ENCODE data around the gene ALPP. TPM values are rescaled to one million over a fixed set of nuclear protein-coding genes. Genes with fewer than 3 reads are reported as not detected.

Gene ALPP
- total RNA-seq: not detected in 2 replicates

DNA sequence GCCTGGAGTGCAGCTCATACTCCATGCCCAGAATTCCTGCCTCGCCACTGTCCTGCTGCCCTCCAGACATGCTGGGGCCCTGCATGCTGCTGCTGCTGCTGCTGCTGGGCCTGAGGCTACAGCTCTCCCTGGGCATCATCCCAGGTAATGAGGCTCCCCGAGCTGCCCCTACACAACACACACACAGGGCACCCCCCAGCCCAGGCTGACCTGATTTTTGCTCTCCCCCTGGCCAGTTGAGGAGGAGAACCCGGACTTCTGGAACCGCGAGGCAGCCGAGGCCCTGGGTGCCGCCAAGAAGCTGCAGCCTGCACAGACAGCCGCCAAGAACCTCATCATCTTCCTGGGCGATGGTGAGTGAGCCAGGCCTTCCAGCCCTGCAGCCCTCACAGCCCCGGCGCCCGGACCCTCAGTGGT is at the start of gene ALPP:
ALPP (plus strand) TSS at position 17 of the 417 bp plus-strand sequence; CDS start at position 69, 52 bp downstream.

DNA sequence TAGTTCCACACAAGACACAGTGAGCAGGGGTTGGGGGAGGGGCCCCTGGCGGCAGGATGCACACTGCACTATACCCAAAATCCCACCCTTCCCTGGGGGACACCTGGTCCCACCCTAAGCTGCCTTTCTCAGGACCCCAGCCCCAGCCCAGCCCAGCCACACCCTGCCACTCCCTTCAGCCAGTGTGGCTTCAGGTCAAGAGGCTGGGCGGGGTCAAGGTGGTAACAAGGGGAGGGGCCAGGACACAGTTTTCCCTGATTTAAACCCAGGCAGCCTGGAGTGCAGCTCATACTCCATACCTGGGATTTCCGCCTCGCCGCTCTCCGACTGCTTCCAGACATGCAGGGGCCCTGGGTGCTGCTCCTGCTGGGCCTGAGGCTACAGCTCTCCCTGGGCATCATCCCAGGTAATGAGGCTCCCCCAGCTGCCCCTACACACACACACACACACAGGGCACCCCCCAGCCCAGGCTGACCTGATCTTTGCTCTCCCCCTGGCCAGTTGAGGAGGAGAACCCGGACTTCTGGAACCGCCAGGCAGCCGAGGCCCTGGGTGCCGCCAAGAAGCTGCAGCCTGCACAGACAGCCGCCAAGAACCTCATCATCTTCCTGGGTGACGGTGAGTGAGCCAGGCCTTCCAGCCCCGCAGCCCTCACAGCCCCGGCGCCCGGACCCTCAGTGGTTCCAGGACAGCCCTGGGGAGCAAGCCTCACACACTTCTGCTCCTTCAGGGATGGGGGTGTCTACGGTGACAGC is 28.2 kb downstream of the ALPP start, which contains the start of gene ALPG:
ALPG (plus strand) TSS at position 289 of the 755 bp plus-strand sequence; CDS start at position 340, 51 bp downstream.

Small RNA genes lying within 50 kb of the gene (small RNA-seq; reads per million reads assigned to genes)
- gene AC068134.3 (not detected), gene AC068134.4 (not detected)

Other genes with a start within 250 kb of the ALPP start
- gene ALPG, start 28.1 kb downstream of the ALPP start, total RNA-seq: not detected in 2 replicates
- not detected in 2 replicates for gene ALPI, start 77.4 kb downstream of the ALPP start, total RNA-seq
- not detected in 2 replicates for gene ECEL1, start 109.1 kb downstream of the ALPP start, total RNA-seq
- not detected in 2 replicates for gene PRSS56, start 141.6 kb downstream of the ALPP start, total RNA-seq
- gene CHRND, start 147.4 kb downstream of the ALPP start, total RNA-seq: not detected in 2 replicates
- gene CHRNG, start 160.9 kb downstream of the ALPP start, total RNA-seq: not detected in 2 replicates
- gene TIGD1, start 171.8 kb downstream of the ALPP start, total RNA-seq: 5.9 and 7.0 TPM in 2 replicates
- gene EIF4E2, start 171.9 kb downstream of the ALPP start, total RNA-seq: 73.1 and 91.3 TPM in 2 replicates

Data from subcutaneous preadipocyte (primary cell).